Measurements from ENCODE around the gene EFHC2.
"Not testable (repeated sequence)": the region's sequence is repeated elsewhere in the genome, so short reads cannot be mapped to it uniquely, and the experiment has no call there.

Gene EFHC2

GRCh38 chrX:44227991-44228390, 115.5 kb downstream of the EFHC2 start:
- no peak for DNase-seq

GRCh38 chrX:44225667-44226066, 117.8 kb downstream of the EFHC2 start:
- DNase-seq: no peak

DNA sequence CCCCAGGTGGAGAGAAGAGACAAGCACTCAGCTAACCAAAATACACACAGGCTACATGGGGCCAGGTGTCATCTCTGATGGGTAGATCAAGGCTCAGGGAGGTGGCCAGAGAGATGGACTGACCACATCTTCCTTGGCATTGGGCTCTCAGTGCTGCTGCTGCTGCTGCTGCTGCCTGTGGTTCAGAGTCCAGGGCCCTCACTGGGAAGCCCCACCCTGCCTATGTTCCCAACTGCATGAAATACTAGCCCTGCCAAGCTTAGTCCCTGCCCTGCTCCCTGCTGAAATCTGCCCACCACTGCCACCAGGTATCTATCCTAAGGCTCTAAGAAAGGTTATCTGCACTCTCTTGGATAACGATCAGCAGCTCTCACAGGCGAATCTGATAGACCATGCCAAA, 118.7 kb downstream of the EFHC2 start:
- DNase-seq: no peak

DNA sequence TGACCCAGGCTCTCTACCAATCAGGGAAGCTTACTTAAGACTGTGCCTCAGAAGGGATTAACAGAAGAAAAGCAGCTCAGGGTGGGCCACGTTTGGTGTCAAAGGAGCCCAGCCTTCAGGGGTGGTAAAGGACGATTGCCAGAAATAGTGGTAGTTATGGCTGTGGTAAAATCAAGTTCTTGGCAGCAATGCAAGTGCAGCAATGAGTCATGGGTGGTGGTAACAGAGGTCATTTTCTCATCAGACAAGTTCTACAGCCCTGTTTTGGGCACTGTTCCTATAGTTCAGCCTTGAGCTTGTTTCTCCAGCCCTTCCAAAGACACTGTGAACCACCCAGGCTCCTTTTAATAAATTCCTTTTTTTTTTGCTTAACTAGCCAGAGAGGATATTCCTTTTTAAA, 120.3 kb downstream of the EFHC2 start:
- no peak for DNase-seq

DNA sequence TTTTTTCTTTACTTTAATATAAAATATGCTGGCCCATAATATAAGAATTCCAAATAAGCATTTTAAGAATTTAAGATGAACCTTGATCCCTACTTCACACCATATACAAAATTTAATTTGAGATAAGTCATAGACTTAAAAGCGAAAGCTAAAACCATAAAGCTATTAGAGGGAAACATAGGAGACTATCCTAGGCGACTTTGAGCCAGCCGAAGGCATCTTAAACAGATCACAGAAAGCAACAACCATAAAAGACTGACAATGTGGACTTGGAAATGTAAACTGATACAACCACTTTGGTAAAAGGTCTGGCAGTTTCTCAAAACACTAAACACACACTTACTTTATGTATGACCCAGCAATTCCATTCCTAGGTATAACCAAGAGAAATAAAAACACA, 125.0 kb downstream of the EFHC2 start:
- no peak for DNase-seq

- no peak for DNase-seq
Measured at GRCh38 chrX:44216171-44216570, 127.3 kb downstream of the EFHC2 start.

GRCh38 chrX:44203791-44204190, 139.7 kb downstream of the EFHC2 start:
- DNase-seq: no peak

GRCh38 chrX:44202596-44202995, 140.9 kb downstream of the EFHC2 start:
- no peak for DNase-seq

- no peak for DNase-seq
Measured at GRCh38 chrX:44189116-44189515, 154.4 kb downstream of the EFHC2 start.

DNA sequence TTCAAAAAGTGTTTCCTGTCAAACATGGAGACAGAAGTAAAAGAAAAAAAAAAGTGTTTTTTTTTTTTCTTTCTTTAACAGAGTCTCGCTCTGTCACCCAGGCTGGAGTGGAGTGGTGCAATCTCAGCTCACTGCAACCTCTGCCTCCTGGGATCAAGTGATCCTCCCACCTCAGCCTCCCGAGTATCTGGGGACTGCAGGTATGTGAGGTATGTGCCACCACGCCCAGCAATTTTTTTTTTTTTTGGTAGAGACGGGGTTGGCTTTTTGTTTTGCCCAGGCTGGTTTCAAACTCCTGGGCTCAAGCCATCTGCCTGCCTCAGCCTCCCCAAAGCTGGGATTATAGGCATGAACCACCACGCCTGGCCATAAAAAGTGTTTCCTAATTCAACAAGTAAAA, 155.6 kb downstream of the EFHC2 start:
- DNase-seq: not testable (repeated sequence)

DNA sequence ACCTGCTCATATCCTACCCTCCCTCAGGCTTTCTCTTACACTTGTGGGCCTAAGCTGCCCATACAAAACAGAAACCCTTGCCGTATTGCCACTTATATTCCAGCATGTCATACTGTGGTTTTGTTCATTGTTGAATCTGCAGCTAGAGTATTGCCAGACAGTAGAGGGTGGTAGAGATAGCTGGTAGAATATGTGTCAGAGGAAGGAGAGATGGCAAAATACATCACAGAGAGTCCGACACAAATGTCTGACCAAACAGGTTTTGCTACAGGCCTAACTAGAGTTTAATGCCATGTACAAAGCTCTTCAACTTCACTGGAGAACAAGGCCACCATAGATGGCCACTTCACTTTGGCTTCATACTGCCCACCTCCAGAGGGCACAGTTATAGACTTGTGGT, 160.1 kb downstream of the EFHC2 start:
- no peak for DNase-seq

- DNase-seq: no peak
Measured at GRCh38 chrX:44178274-44179053, 165.0 kb downstream of the EFHC2 start.

- no peak for DNase-seq
Measured at GRCh38 chrX:44175455-44175854, 168.0 kb downstream of the EFHC2 start.

DNA sequence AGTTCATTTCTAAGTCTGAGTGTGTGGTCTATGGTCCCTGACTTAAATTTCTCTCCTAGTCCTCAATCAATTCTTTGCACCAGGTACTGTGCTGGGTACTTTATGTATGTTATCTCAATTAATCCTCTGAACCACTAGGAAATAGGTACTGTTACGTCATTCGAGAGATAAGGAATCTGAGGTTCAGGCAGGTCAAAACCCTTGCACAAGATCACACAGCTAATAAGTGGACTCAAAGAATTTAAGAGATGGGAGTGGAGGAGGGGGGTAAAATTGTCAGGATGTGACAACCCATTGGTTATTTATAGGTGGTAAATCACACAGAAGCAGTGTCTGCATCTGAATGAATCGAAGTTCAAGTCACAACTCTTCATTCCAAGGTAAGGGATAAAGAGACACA, 169.4 kb downstream of the EFHC2 start:
- no peak for DNase-seq

DNA sequence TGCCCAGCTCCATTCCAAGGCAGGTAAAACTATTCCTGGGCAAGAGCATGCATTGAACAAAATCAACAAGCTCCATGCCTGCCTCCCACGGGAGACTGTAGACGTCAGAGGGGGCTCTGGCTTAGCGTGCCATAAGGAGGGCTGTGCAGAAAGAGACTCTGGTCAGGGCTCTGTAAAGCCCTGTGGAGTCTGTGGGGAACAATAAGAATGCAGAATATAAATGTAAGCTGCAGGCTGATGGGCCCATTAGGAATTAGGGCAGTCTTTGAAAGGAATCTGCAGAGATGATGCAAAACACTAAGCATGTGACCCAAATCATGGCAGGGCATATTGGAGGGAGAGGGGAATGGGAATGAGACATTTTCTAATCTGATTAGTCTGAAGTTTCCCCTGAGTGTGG, 170.3 kb downstream of the EFHC2 start:
- no peak for DNase-seq

DNA sequence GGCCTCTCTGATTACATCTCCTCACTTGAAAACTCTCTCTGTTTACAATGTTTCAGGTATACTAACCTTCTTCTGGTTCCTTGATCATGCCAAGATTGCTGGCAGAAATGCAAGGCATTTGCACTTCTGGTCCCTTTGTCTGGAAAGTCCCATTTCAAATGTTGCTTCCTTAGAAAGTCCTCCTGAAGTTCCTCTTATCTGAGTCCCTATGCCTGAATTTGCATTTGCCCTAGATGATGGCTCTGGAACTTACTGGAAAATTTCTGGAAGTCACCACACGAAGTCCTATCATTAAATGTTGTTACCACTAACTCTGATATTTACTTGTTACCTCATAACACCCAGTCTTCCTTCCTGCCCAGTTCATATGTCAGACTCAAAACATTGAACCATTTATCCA, 176.4 kb downstream of the EFHC2 start:
- DNase-seq: no peak

- no peak for DNase-seq
Measured at GRCh38 chrX:44162964-44163475, 180.5 kb downstream of the EFHC2 start.

DNA sequence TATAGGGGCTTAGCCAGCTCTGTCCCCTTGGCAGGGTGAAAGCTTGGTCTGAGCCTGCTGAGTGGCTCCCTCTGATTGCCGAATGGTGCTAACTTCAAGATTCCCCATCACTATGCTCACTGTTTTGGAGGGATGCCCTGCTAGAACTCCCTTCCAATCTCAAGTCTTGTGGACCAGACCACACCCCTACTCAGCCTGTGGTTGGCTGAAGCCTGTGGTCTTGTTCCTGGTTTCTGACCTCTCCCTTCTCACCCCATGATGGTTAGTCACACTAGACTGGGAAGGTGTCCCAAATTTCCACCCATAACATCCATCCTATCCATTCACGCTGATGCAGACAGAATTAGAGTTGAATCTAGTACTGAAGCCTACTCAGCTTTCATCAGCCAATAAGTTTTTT, 185.6 kb downstream of the EFHC2 start:
- DNase-seq: no peak

- no peak for DNase-seq
Measured at GRCh38 chrX:44157283-44157682, 186.2 kb downstream of the EFHC2 start.

GRCh38 chrX:44156726-44157125, 186.7 kb downstream of the EFHC2 start:
- no peak for DNase-seq

- DNase-seq: no peak
Measured at GRCh38 chrX:44155126-44155525, 188.3 kb downstream of the EFHC2 start.

DNA sequence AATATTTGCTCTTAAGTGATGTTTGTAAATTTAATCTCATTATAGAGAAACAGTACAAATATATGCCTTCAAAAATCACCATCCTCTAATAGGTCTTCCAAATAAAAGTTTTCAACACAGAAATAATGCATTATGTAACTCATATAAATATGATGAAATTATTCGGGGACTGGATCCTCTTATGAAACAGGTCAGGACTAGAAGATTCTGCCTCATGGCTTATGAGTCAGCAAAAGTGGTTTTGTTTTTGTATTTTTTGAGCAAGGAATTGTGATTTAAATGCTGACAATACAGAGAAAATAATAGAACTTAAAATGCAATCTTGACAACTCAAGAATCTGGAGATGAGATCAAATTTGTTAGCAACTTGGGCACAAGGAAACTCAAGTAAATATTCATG, 190.6 kb downstream of the EFHC2 start:
- no peak for DNase-seq

- no peak for DNase-seq
Measured at GRCh38 chrX:44147130-44147529, 196.3 kb downstream of the EFHC2 start.

- DNase-seq: no peak
Measured at GRCh38 chrX:44144177-44144945, 199.1 kb downstream of the EFHC2 start.
